ENCODE results near the gene KPNA6.

The KPNA6 gene

GRCh38 chr1:32194984-32195383 lies 87.1 kb downstream of the KPNA6 start:
- DNase-seq = no peak

- DNase-seq = no peak
These were observed 87.7 kb downstream of the KPNA6 start for GRCh38 chr1:32195531-32195930.

DNA sequence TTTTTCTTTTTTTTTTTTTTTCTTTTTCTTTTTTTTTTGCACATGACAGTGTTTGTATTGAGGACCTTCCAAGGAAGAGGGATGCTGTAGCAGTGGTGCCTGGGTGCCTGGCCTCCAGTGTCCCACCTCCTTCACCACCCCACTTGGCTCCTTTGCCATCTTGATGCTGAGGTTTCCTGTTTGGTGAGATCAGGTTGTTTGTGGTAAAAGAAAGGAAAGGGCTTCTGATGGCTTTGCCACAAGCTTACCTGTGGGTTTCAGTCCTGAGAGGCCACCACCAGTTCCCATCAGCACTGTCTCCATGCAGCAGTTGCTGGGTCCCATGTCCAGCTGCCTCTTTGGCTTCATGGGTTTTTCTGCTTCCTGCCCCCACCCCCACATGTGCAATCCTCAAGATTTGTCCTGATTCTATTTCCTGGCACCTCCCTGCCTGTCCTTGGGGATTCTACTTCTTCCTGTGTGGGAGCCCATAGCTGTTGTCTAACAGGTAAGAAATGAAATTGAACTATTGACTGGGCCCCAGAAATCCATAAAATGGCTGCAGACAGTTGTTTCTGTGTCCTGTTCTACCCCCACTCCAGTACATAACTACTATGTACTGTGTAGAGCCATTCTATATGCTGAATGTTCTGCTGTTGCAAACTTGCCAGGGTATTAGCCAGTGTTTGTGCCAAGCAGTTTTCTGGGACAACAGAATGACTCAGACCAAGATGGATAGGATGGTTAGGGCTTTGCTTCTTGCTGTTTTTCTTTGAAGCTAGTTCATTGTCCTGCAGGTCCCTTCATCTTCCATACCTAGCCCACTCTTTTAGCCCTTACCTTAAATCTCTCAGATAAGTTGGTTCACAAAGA lies 88.3 kb downstream of the KPNA6 start:
- no peak for DNase-seq

DNA sequence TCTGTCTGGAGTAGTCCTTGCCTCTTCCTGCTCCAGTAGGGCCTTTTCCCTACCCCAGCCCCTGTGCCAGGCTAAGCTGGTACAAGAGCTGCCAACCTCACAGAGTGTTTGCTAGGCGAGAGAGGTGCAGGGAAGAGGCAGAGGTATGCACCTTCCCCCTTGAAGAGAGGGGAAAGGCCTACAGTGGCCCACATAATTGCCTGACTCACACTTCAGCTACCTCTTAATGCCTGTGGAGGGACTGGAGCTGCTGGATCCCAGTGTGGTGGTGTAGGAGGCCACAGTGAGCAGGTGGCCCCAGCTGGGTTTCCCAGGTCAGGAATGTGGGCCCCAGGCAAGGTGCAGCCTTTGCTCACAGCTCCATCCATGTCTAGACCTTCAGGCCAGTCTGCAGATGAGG lies 89.2 kb downstream of the KPNA6 start:
- no peak for DNase-seq

- no peak for DNase-seq
These were observed 90.0 kb downstream of the KPNA6 start for GRCh38 chr1:32197837-32198236.

DNA sequence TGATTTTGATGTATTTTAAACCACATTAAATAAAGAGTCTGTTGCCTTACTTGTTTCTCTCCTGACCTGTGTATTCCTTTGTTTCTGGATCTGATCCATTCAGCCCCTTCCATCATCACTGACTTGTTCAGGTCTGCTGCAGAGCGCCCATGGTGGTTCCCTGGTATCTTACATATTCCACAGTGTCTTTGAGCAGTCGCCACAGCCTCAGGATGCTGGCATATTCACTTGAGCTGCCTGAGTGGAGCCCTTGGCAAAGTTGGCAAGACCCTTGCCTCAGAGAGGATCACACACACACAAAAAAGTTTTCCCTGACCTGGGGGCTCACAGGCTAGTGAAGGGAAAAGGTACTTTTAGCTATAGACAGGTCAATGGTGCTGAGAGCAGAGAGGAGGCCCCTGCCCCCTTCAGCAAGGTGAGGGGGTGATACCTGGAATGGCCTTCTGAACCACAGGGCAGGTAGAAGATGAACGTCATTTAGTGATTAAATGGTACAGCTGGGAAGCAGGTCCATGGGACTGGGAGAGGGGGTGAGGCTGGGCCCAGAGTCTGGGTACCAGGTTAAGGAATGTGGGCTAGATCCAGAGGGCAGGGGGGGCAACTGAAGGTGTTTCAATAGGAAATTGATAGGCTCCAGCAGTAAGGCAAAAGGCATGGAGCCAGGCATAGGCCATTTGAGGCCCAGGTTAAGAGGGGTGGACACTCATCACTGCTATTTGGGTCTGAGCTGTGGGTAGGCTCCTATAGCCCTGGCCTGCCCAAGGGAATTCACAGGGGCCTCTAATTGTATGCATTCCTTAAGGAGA lies 90.6 kb downstream of the KPNA6 start:
- peak; percentile 17 for DNase-seq

DNA sequence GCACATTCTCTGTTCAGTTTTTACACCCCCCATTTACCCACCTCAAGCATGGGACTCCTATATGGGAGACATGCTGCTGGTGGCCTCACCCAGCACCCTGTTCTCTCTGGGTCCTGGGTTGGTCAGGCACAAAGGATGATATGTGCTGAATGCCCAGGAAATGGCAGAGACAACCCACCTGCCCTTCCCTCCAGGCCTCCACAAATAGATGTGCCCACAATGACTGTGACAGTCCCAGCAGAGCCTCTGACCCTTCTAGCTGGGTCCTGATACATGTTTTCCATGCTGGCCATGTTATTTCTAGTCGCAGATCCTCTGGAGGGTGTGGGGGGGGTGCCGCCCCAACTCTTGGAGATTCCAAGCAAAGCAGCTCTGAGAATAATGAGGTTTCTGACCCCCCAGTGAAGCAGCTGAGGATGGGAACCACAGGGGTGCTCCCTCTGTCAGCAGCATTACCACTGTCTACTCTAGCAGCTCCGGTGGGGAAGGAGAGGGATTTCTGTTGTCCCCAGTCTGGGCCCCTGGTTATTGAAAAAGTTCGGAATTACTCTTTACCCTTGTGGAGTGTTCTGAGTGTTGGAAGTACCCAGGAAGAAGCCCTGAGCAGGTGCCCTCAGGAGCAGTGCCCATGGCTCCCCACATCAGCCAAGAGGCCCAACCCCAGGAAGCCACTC lies 91.3 kb downstream of the KPNA6 start:
- peak; percentile 15 for DNase-seq

DNA sequence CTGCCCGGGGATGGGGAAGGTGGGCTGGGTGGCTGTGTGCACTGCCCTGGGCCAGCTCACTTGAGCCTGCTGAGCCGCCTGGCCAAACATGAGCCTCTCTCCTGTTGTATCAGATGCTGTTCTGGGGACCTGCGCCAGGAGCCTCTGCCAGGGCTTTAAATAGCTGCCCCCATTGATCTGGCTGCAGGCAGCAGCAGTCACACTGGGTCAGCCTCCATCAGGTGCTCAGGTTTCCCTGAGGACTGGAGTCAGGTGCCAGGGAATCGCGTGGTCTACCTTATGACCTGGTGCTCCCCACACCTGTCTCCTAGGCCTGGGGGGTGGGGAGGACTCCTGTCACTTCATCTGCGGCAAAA lies 91.8 kb downstream of the KPNA6 start:
- peak; percentile 78 for DNase-seq

GRCh38 chr1:32200226-32201010 lies 92.6 kb downstream of the KPNA6 start, which contains the start of gene CCDC28B:
Gene CCDC28B (plus strand): TSS chr1:32200595. CDS start chr1:32201936, 1,341 bp downstream.
- DNase-seq = peak; percentile 90

GRCh38 chr1:32201011-32201855 lies 93.4 kb downstream of the KPNA6 start:
- DNase-seq = peak; percentile 89

GRCh38 chr1:32204943-32205361 lies 97.1 kb downstream of the KPNA6 start:
- DNase-seq = no peak

- DNase-seq = peak; percentile 92
These were observed 97.8 kb downstream of the KPNA6 start, which contains the start of gene IQCC for GRCh38 chr1:32205401-32206370. Gene IQCC (plus strand): TSS chr1:32205671. CDS start chr1:32205682, 11 bp downstream.

- DNase-seq = peak; percentile 14
These were observed 100.6 kb downstream of the KPNA6 start for GRCh38 chr1:32208469-32208868.

- peak; percentile 65 for DNase-seq
These were observed 101.1 kb downstream of the KPNA6 start, which contains the start of gene DCDC2B for GRCh38 chr1:32208891-32209328. Gene DCDC2B (plus strand): TSS chr1:32209089. CDS start chr1:32209094, 5 bp downstream.

- DNase-seq = peak; percentile 57
These were observed 108.0 kb downstream of the KPNA6 start for GRCh38 chr1:32215629-32216480.

DNA sequence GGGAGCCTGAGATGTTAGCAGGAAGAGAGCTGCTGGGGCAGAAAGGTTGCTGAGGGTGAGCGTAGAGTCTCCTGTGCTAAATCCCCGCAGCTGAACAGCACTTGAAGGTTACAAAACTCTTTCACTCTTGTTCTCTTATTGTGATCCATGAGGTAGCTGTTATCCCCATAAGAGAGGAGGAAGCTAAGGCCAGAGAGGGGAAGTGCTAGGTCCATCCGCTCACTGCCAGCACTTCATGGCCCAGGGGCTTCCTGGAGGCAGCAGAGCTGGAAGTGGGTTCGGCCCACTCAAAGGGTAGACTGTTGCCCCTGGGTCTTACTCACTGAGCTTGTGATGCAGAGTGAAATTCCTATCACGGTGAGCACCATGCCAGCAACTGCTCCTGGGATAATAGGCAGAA lies 108.7 kb downstream of the KPNA6 start:
- DNase-seq = no peak

DNA sequence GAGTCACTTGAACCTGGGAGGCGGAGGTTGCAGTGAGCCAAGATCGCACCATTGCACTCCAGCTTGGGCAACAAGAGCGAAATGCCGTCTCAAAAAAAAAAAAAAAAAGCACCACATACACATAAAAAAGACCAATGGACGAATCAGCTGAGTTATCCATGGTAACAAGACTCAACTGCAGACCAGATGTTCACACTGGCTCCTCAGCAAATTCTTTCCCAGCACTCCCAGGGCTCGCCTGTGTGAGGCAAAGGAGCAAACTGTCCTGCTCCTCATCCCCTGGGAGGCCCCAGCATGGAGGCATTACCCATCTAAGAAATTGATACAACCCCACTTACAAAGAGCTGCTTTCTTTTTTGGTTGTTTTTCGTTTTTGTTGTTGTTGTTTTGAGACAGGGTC lies 111.2 kb downstream of the KPNA6 start:
- no peak for DNase-seq

- DNase-seq = no peak
These were observed 113.1 kb downstream of the KPNA6 start for GRCh38 chr1:32220746-32221580.

Measured in femur (tissue), 1 donor.